Gastroesophageal sphincter (tissue), 3 donors: ENCODE results near the gene PYY.

Experiments
- EP300 ChIP-seq: sonication (generic); formaldehyde crosslinking; IDR thresholded peaks from one replicate; pipeline ENCODE4 v1.6.1; 2017; ENCODE audit warnings: antibody characterized with exemption, mild to moderate bottlenecking
- POLR2A ChIP-seq, 2 donors: fragments of 450-650 bp; IDR thresholded peaks; one replicate each; pipeline ENCODE4 v1.6.1; 2017; ENCODE audit warnings: antibody characterized with exemption in 2 of 2, mild to moderate bottlenecking in 2 of 2, moderate library complexity in 1 of 2
- TF ChIP-seq, protein P1 (sequence below), 4 experiments: fragments of 200-600 bp in 2 of 4; fragments of 450-650 bp in 2 of 4; sonication (generic) in 1 of 4; IDR thresholded peaks; one replicate each; pipeline ENCODE4 v1.5.1; 2017 to 2019; ENCODE audit warnings: antibody characterized with exemption in 4 of 4, mild to moderate bottlenecking in 2 of 4, moderate library complexity in 2 of 4

DNA sequence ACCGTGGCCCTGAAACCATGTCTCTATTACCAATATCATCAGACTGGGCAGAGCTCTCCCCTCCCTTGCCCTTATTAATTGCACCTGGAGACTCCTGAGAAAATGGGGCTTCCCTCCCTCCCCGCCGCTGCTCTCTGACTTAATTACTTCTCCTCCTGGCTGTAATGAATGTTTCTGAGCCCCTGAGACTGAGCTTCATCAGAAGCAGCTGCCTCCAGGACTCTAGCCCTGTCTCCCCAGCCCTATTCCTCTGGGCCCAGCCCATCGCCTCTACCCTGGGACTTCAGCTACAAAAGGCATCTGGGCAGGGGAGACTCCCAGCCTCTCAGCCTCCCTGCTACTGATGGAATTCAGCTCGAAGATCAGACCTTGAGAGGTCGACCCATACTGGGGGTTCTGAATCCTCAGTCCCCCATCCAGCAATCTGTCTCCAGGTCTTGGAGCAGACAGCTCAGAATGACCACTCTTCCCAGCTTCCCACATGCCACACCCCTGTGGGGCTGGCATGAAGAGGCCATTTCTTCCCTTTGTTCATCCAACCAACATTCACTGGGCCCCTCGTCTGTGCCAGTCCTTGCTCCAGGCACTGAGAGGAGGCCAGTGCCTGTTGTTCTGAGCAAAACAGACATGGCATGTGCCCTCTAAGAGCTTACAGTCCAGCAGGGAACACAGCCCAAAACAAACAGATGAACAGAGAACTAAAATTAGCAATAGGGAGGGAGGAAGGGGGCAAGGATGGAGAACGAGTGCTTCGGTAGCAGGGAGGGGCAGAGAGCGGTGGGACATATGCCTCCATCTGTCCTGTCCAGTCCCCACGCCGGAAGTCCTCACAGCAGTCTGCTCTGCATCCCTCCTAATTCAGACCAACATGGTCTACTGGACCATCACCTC, 33.6 kb upstream of the PYY start:
- TF ChIP-seq, protein P1, sequence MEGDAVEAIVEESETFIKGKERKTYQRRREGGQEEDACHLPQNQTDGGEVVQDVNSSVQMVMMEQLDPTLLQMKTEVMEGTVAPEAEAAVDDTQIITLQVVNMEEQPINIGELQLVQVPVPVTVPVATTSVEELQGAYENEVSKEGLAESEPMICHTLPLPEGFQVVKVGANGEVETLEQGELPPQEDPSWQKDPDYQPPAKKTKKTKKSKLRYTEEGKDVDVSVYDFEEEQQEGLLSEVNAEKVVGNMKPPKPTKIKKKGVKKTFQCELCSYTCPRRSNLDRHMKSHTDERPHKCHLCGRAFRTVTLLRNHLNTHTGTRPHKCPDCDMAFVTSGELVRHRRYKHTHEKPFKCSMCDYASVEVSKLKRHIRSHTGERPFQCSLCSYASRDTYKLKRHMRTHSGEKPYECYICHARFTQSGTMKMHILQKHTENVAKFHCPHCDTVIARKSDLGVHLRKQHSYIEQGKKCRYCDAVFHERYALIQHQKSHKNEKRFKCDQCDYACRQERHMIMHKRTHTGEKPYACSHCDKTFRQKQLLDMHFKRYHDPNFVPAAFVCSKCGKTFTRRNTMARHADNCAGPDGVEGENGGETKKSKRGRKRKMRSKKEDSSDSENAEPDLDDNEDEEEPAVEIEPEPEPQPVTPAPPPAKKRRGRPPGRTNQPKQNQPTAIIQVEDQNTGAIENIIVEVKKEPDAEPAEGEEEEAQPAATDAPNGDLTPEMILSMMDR (IDR thresholded peaks at IDR 0.05): no peak
- TF ChIP-seq EP300 (no peak), POLR2A (IDR thresholded peaks at IDR 0.05) (no peak)
